A549 (cell line): ENCODE results near the gene INKA2. TPM values are rescaled to one million over a fixed set of nuclear protein-coding genes. Genes with fewer than 3 reads are reported as not detected.

Experiments used
- ATAC-seq, 2 experiments: fragments of 200-7000 bp in 1 of 2; fragments of >200 bp in 1 of 2; cut with Nextera tagmentation in 1 of 2; cut with Tn5 transposase in 1 of 2; 3 replicates each; pipeline versions ENCODE4 v1.8.0 to v1.9.1; 2018 to 2020; ENCODE audit warnings: mild to moderate bottlenecking in 1 of 2, moderate library complexity in 1 of 2
- CTCF ChIA-PET: fragments of 300-600 bp; sonication (Branson Sonifier 250); formaldehyde crosslinking; extraction: SDS; loops from one replicate; lab custom pipeline; 2021; ENCODE audit warnings: antibody characterized with exemption, inconsistent platforms; lab: Yijun Ruan, JAX
- POLR2A ChIA-PET: fragments of 350-600 bp; formaldehyde crosslinking; extraction: SDS; loops from one replicate; lab custom pipeline; 2021; ENCODE audit warnings: antibody characterized with exemption, inconsistent platforms; lab: Yijun Ruan, JAX
- DNase-seq, 2 experiments: peaks; one replicate each; pipeline versions ENCODE4 v3.0.0 to v3.0.0-alpha.2; 2011 to 2016; ENCODE audit warnings: low read depth in 1 of 2, low spot score in 1 of 2
- FAIRE-seq: peaks from 2 replicates; lab custom pipeline; 2011; peaks lifted over from hg19 to GRCh38; lab: Jason Lieb, UNC
- H3K27ac ChIP-seq, 2 experiments: fragments of >200 bp; sonication (Bioruptor Twin); formaldehyde crosslinking; 3 replicates each; pipeline ENCODE4 v1.5.1; 2016 to 2017
- H3K4me1 ChIP-seq: fragments of >200 bp; sonication (Bioruptor Twin); formaldehyde crosslinking; 3 replicates; pipeline ENCODE4 v1.6.1; 2016
- H3K4me2 ChIP-seq: fragments of >200 bp; sonication (Bioruptor Twin); formaldehyde crosslinking; 3 replicates; pipeline ENCODE4 v1.6.1; 2016
- H3K4me3 ChIP-seq: fragments of >200 bp; sonication (Bioruptor Twin); formaldehyde crosslinking; 3 replicates; pipeline ENCODE4 v1.5.1; 2016
- H3K9me3 ChIP-seq: fragments of >200 bp; sonication (Bioruptor Twin); formaldehyde crosslinking; 3 replicates; pipeline ENCODE4 v1.6.1; 2016
- CBX2 ChIP-seq: fragments of 200-600 bp; sonication (generic); IDR thresholded peaks from 2 replicates; pipeline ENCODE4 v1.6.1; 2016; ENCODE audit warnings: low read depth, mild to moderate bottlenecking, borderline replicate concordance
- CBX8 ChIP-seq: fragments of 200-600 bp; sonication (generic); IDR thresholded peaks from 2 replicates; pipeline ENCODE4 v1.6.1; 2016
- CEBPB ChIP-seq, 2 experiments: fragments of >200 bp in 1 of 2; sonication (Bioruptor Twin) in 1 of 2; formaldehyde crosslinking in 1 of 2; IDR thresholded peaks; 2 replicates each; pipeline ENCODE4 v1.6.1; 2012 to 2016
- CHD2 ChIP-seq: fragments of 150-350 bp; IDR thresholded peaks from 2 replicates; pipeline ENCODE4 v1.6.1; 2014; ENCODE audit warnings: low read length; ENCODE audit not compliant: partially characterized antibody
- EHF ChIP-seq: fragments of 250-450 bp; sonication (Bioruptor Pico); IDR thresholded peaks from 2 replicates; pipeline ENCODE4 v1.5.0; 2020; ENCODE audit warnings: mild to moderate bottlenecking
- EP300 ChIP-seq, 2 experiments: fragments of >200 bp; sonication (Bioruptor Twin); formaldehyde crosslinking; IDR thresholded peaks; 2 replicates in 1 of 2; 3 replicates in 1 of 2; pipeline ENCODE4 v1.6.1; 2016 to 2017
- ESRRA ChIP-seq: fragments of 150-350 bp; IDR thresholded peaks from 2 replicates; pipeline ENCODE4 v1.6.1; 2014; ENCODE audit warnings: mild to moderate bottlenecking, low read length, borderline replicate concordance
- FOSL2 ChIP-seq, 2 experiments: fragments of 450-650 bp in 1 of 2; fragments of >200 bp in 1 of 2; sonication (Bioruptor Twin) in 1 of 2; formaldehyde crosslinking; IDR thresholded peaks; 2 replicates each; pipeline versions ENCODE4 v1.5.0 to v1.6.1; 2016 to 2020; ENCODE audit warnings: mild to moderate bottlenecking in 1 of 2, moderate library complexity in 1 of 2
- FOXS1 ChIP-seq: fragments of 250-450 bp; sonication (Bioruptor Pico); IDR thresholded peaks from 2 replicates; pipeline ENCODE4 v1.5.0; 2020; ENCODE audit warnings: mild to moderate bottlenecking, moderate library complexity
- HDAC2 ChIP-seq: fragments of 200-600 bp; sonication (generic); IDR thresholded peaks from 2 replicates; pipeline ENCODE4 v1.6.1; 2016
- HOXB13 ChIP-seq: fragments of 250-450 bp; sonication (Bioruptor Pico); IDR thresholded peaks from 2 replicates; pipeline ENCODE4 v1.5.0; 2020; ENCODE audit warnings: low read depth, mild to moderate bottlenecking, moderate library complexity
- JUN ChIP-seq, 2 experiments: fragments of >200 bp; sonication (Bioruptor Twin); formaldehyde crosslinking; IDR thresholded peaks; 2 replicates in 1 of 2; 3 replicates in 1 of 2; pipeline ENCODE4 v1.6.1; 2016 to 2017
- JUNB ChIP-seq: fragments of >200 bp; sonication (Bioruptor Twin); formaldehyde crosslinking; IDR thresholded peaks from 2 replicates; pipeline ENCODE4 v1.6.1; 2016
- MAZ ChIP-seq: fragments of 150-350 bp; IDR thresholded peaks from 2 replicates; pipeline ENCODE4 v1.6.1; 2014; ENCODE audit warnings: antibody characterized with exemption, low read depth, low read length, borderline replicate concordance
- MYC ChIP-seq: IDR thresholded peaks from 2 replicates; pipeline ENCODE4 v1.6.1; 2012; ENCODE audit warnings: mild to moderate bottlenecking, inconsistent platforms, low read length, improper control_type of control experiment, borderline replicate concordance
- NFE2L2 ChIP-seq: fragments of 150-350 bp; conservative IDR thresholded peaks from 2 replicates; pipeline ENCODE4 v1.6.1; 2014; ENCODE audit warnings: low read length
- NPAS2 ChIP-seq: fragments of 250-450 bp; sonication (Bioruptor Pico); IDR thresholded peaks from 2 replicates; pipeline ENCODE4 v1.8.0; 2022; ENCODE audit warnings: mild to moderate bottlenecking, moderate library complexity, borderline replicate concordance
- NR3C1 ChIP-seq: fragments of >200 bp; sonication (Bioruptor Twin); formaldehyde crosslinking; IDR thresholded peaks from 3 replicates; pipeline ENCODE4 v1.6.1; 2017
- RAD21 ChIP-seq, 2 experiments: fragments of >200 bp in 1 of 2; sonication (Bioruptor Twin) in 1 of 2; formaldehyde crosslinking in 1 of 2; IDR thresholded peaks in 1 of 2; conservative IDR thresholded peaks in 1 of 2; 2 replicates in 1 of 2; 3 replicates in 1 of 2; pipeline ENCODE4 v1.6.1; 2012 to 2018; ENCODE audit warnings: inconsistent platforms in 1 of 2
- RFX5 ChIP-seq: fragments of 450-650 bp; IDR thresholded peaks from 2 replicates; pipeline ENCODE4 v1.7.1; 2014; ENCODE audit warnings: antibody characterized with exemption, mild to moderate bottlenecking, moderate library complexity
- RNF2 ChIP-seq: fragments of 200-600 bp; sonication (generic); IDR thresholded peaks from 2 replicates; pipeline ENCODE4 v1.6.1; 2016; ENCODE audit warnings: low read depth, mild to moderate bottlenecking, antibody characterized with exemption, moderate library complexity, borderline replicate concordance
- SMC3 ChIP-seq: fragments of >200 bp; sonication (Bioruptor Twin); formaldehyde crosslinking; IDR thresholded peaks from 3 replicates; pipeline ENCODE4 v1.6.1; 2018; ENCODE audit warnings: inconsistent platforms
- SREBF2 ChIP-seq: fragments of 450-650 bp; IDR thresholded peaks from 2 replicates; pipeline ENCODE4 v1.6.1; 2014; ENCODE audit warnings: mild to moderate bottlenecking, moderate library complexity
- ZC3H11A ChIP-seq: fragments of 450-650 bp; IDR thresholded peaks from 2 replicates; pipeline ENCODE4 v1.6.1; 2014; ENCODE audit warnings: antibody characterized with exemption, mild to moderate bottlenecking
- ZSCAN20 ChIP-seq: fragments of 250-450 bp; sonication (Bioruptor Pico); IDR thresholded peaks from 2 replicates; pipeline ENCODE4 v1.8.0; 2022; ENCODE audit warnings: mild to moderate bottlenecking, moderate library complexity
- WGBS: methylation state at CpG from one replicate; pipeline ENCODE4 v1.1.6; 2017; ENCODE audit errors: missing lambda C conversion rate; 5-methylcytosine and 5-hydroxymethylcytosine counted together
- polyA plus RNA-seq, 4 experiments: library from polyadenylated mRNA; depleted of rRNA in 3 of 4; stranded (reverse); fragments of >200 nt; fragmentation: RNase III in 1 of 4; extraction: RNeasy Plus Mini Kit Qiagen cat#74134 plus additional on column Dnase treatment in 1 of 4; gene quantifications; 2 replicates in 3 of 4; 3 replicates in 1 of 4; pipeline ENCODE4 v1.2.3, GENCODE V29; 2011 to 2017
- TF ChIP-seq, protein P1 (sequence below): fragments of 450-650 bp; IDR thresholded peaks from 2 replicates; pipeline ENCODE4 v1.6.1; 2014; ENCODE audit warnings: antibody characterized with exemption
- TF ChIP-seq, protein P2 (sequence below): IDR thresholded peaks from 2 replicates; pipeline ENCODE4 v1.6.1; 2012; ENCODE audit warnings: low read depth, borderline replicate concordance
- TF ChIP-seq, protein P3 (sequence below): IDR thresholded peaks from 2 replicates; pipeline ENCODE4 v1.6.1; 2012
- TF ChIP-seq, protein P4 (sequence below): fragments of >200 bp; sonication (Bioruptor Twin); formaldehyde crosslinking; IDR thresholded peaks from 2 replicates; pipeline ENCODE4 v1.6.1; 2016
- TF ChIP-seq, protein P5 (sequence below): IDR thresholded peaks from 2 replicates; pipeline ENCODE4 v1.6.1; 2012
- TF ChIP-seq, protein P6 (sequence below): fragments of >200 bp; sonication (Bioruptor Twin); formaldehyde crosslinking; IDR thresholded peaks from 3 replicates; pipeline ENCODE4 v1.5.1; 2016

INKA2 gene
- polyA plus RNA-seq, 2 of the 4 experiments (the other 2 are of a cell fraction), result 1.2 to 1.3 TPM

DNA sequence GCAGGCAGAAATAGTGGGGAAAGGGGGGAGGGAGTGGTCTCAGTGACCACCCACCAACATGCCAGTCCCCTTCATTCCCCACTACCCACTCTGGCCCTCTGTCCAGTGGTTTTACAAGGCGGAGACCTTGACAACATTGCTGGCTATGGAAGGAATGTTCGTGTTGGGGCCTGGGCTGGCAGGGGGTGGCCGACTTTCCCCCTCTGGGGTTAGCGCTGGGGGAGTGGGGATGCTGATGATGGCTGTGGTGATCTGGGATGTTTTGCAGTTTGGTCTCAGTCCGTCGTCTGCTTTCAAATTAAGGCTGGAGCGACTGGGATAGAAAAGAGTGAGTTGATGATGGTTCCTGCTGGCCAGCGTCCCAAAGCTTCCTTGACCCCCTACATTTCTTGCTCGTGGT, 36.8 kb upstream of the INKA2 start:
- ATAC-seq, result no peak
- TF ChIP-seq RFX5 (no peak), HDAC2 (no peak), MYC (no peak), FOXS1 (no peak), JUNB (no peak), CHD2 (no peak), ZSCAN20 (CRISPR knock-in tag) (no peak), EHF (CRISPR knock-in tag) (no peak), ESRRA (no peak), CBX2 (no peak), NFE2L2 (no peak), JUN (IDR thresholded peaks at IDR 0.05) (no peak), ZC3H11A (no peak), SREBF2 (no peak), FOSL2 (IDR thresholded peaks at IDR 0.05) (no peak), FOSL2 (CRISPR knock-in tag; IDR thresholded peaks at IDR 0.05) (no peak)
- TF ChIP-seq, protein P1, sequence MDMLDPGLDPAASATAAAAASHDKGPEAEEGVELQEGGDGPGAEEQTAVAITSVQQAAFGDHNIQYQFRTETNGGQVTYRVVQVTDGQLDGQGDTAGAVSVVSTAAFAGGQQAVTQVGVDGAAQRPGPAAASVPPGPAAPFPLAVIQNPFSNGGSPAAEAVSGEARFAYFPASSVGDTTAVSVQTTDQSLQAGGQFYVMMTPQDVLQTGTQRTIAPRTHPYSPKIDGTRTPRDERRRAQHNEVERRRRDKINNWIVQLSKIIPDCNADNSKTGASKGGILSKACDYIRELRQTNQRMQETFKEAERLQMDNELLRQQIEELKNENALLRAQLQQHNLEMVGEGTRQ, result no peak
- TF ChIP-seq, protein P2, sequence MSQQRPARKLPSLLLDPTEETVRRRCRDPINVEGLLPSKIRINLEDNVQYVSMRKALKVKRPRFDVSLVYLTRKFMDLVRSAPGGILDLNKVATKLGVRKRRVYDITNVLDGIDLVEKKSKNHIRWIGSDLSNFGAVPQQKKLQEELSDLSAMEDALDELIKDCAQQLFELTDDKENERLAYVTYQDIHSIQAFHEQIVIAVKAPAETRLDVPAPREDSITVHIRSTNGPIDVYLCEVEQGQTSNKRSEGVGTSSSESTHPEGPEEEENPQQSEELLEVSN, result no peak
- TF ChIP-seq, protein P3, sequence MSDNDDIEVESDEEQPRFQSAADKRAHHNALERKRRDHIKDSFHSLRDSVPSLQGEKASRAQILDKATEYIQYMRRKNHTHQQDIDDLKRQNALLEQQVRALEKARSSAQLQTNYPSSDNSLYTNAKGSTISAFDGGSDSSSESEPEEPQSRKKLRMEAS, result no peak
- TF ChIP-seq, protein P4, sequence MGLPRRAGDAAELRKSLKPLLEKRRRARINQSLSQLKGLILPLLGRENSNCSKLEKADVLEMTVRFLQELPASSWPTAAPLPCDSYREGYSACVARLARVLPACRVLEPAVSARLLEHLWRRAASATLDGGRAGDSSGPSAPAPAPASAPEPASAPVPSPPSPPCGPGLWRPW, result no peak
- ChIA-PET POLR2A (no interaction called here), CTCF (no interaction called here)
- no peak for FAIRE-seq
- Histone ChIP-seq H3K4me2 (no peak overlapping the region), H3K4me1 (no peaks in the 10 kb centered on the region), H3K27ac (no peak overlapping the region), H3K9me3 (no peaks in the 10 kb centered on the region), H3K4me3 (no peak overlapping the region)
- no peak for DNase-seq
- 69% methylated on average over 6 of the region's 9 CpGs for WGBS

DNA sequence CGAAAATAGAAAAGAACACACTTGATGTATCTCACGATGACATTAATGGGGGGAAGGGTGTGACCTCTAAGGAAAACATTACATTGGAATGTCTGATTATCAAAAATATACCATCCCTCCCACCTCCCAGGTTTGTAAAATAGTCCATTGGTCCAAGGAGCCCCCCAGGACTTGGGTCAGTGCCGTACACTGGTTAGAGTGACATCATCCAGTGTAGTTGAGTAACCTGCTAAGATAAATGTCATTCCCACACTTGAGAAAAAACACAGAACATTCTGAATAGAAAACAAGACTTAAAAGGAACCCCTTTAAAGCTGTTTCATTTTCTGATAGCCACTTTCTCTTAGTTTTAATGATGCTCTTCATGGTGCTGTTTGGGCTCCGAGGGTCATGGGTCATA, 31.7 kb upstream of the INKA2 start:
- Histone ChIP-seq H3K4me2 (no peak overlapping the region), H3K4me1 (no peaks in the 10 kb centered on the region), H3K9me3 (no peaks in the 10 kb centered on the region), H3K4me3 (no peak overlapping the region), H3K27ac (no peak overlapping the region)
- 85% methylated on average over 4 of the region's 4 CpGs for whole genome bisulfite sequencing
- TF ChIP-seq ESRRA (no peak), ZC3H11A (no peak), EHF (CRISPR knock-in tag) (no peak), EP300 (IDR thresholded peaks at IDR 0.05) (no peak), NR3C1 (no peak)
- TF ChIP-seq, protein P3, result no peak
- no peak for ATAC-seq
- DNase-seq, result no peak
- ChIA-PET POLR2A (no interaction called here), CTCF (interaction anchor here (1.3 kb wide), 1 partner anchor 263 kb away, joined by 4 read pairs; no protein-coding TSS in a partner anchor)
- FAIRE-seq, result no peak

DNA sequence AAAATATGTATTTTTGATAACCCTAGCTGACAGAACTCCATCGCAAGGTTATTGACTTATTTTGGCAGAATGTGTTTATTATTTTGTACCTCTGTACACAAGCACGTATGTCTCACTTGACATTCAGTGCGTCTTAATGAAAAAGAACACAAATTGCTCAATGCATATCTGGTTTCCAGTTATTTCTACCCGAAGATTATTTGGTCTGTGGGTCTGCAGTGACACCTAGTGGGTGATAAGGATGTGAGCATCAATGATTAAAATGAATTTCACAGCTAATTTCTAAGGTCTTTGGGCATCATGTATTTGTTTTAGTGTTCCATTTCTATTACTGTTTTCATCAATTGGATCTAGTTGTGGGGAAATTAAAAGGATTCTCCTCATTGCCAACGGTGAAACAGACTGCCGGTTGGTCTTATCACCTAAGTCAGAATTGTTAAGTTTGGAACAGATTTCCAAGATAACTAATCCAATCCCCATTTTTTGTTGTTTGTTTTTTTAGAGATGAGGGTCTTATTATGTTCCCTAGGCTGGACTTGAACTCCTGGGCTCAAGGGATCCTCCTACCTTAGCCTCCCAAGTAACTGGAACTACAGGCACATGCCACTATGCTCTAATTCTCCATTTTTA, 30.4 kb upstream of the INKA2 start:
- FAIRE-seq, result peak; percentile 56
- TF ChIP-seq, protein P5, sequence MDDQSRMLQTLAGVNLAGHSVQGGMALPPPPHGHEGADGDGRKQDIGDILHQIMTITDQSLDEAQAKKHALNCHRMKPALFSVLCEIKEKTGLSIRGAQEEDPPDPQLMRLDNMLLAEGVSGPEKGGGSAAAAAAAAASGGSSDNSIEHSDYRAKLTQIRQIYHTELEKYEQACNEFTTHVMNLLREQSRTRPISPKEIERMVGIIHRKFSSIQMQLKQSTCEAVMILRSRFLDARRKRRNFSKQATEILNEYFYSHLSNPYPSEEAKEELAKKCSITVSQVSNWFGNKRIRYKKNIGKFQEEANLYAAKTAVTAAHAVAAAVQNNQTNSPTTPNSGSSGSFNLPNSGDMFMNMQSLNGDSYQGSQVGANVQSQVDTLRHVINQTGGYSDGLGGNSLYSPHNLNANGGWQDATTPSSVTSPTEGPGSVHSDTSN, result no peak
- TF ChIP-seq HOXB13 (CRISPR knock-in tag), result no peak
- TF ChIP-seq MAZ, result no peak
- TF ChIP-seq NPAS2, result no peak
- TF ChIP-seq SMC3, result peak; percentile 55
- TF ChIP-seq CHD2, result no peak
- TF ChIP-seq CBX8, result no peak
- TF ChIP-seq, protein P6, sequence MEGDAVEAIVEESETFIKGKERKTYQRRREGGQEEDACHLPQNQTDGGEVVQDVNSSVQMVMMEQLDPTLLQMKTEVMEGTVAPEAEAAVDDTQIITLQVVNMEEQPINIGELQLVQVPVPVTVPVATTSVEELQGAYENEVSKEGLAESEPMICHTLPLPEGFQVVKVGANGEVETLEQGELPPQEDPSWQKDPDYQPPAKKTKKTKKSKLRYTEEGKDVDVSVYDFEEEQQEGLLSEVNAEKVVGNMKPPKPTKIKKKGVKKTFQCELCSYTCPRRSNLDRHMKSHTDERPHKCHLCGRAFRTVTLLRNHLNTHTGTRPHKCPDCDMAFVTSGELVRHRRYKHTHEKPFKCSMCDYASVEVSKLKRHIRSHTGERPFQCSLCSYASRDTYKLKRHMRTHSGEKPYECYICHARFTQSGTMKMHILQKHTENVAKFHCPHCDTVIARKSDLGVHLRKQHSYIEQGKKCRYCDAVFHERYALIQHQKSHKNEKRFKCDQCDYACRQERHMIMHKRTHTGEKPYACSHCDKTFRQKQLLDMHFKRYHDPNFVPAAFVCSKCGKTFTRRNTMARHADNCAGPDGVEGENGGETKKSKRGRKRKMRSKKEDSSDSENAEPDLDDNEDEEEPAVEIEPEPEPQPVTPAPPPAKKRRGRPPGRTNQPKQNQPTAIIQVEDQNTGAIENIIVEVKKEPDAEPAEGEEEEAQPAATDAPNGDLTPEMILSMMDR, result peak; percentile 83
- TF ChIP-seq RNF2, result no peak
- TF ChIP-seq RAD21 (conservative IDR thresholded peaks at IDR 0.05 in 1 of 2, IDR thresholded peaks at IDR 0.05 in 1 of 2), result peak; percentile 64 to 76
- TF ChIP-seq ZC3H11A, result no peak
- peak; percentile 56 to 68; a peak in 3 of 4 replicates for TF ChIP-seq CEBPB (IDR thresholded peaks at IDR 0.05)
- DNase-seq, result peak; percentile 18 to 63
- Histone ChIP-seq H3K9me3 (no peaks in the 10 kb centered on the region), H3K4me3 (no peak overlapping the region), H3K4me1 (no peaks in the 10 kb centered on the region), H3K4me2 (no peak overlapping the region), H3K27ac (no peak overlapping the region)
- ChIA-PET POLR2A (interaction anchor here (1.0 kb wide), 1 partner anchor 55 kb away, joined by 3 read pairs; no protein-coding TSS in a partner anchor), CTCF (interaction anchor here (0.7 to 3.7 kb wide), 33 partner anchors 8 to 550 kb away, joined by 3 to 19 read pairs (median 4); partner anchors contain the start of genes ADORA3, DDX20, INKA2 and TMIGD3)
- WGBS, result 24% methylated on average over 6 of the region's 6 CpGs
- ATAC-seq, result peak; percentile 51 to 54; a peak in 3 of 6 replicates
